ENCODE measurements around the gene RTL1.
A peak's percentile ranks its signal among the peaks of the same experiment; 100 is the strongest.

Gene RTL1

GRCh38 chr14:100903672-100904185 is at the start of gene RTL1:
TSS of gene RTL1 (minus strand) at chr14:100903722. CDS start at chr14:100884788, 18,934 bp downstream.
- no peak for DNase-seq

- no peak for DNase-seq
These were observed 46.5 kb upstream of the RTL1 start for GRCh38 chr14:100950024-100950423.

GRCh38 chr14:100944052-100944451 is 40.5 kb upstream of the RTL1 start:
- no peak for DNase-seq

GRCh38 chr14:100930270-100930669 is 26.7 kb upstream of the RTL1 start:
- no peak for DNase-seq

- DNase-seq: no peak
These were observed 12.0 kb upstream of the RTL1 start for GRCh38 chr14:100915560-100915959.

GRCh38 chr14:100914597-100915021 is 11.1 kb upstream of the RTL1 start:
- no peak for DNase-seq

- DNase-seq: no peak
These were observed 8.3 kb upstream of the RTL1 start for GRCh38 chr14:100911665-100912316.

- no peak for DNase-seq
These were observed 7.6 kb upstream of the RTL1 start for GRCh38 chr14:100910888-100911664.

GRCh38 chr14:100909439-100909838 is 5.9 kb upstream of the RTL1 start:
- no peak for DNase-seq

GRCh38 chr14:100907240-100907639 is 3.7 kb upstream of the RTL1 start:
- DNase-seq: no peak

- DNase-seq: no peak
These were observed 2.9 kb upstream of the RTL1 start for GRCh38 chr14:100906420-100906819.

GRCh38 chr14:100905166-100905565 is 1.6 kb upstream of the RTL1 start:
- DNase-seq: no peak

GRCh38 chr14:100904307-100905087 is 975 bp upstream of the RTL1 start:
- no peak for DNase-seq

- DNase-seq: no peak
These were observed 421 bp downstream of the RTL1 start for GRCh38 chr14:100903134-100903468.

- DNase-seq: no peak
These were observed 1.0 kb downstream of the RTL1 start for GRCh38 chr14:100902295-100903133.

GRCh38 chr14:100901391-100902183 is 1.9 kb downstream of the RTL1 start:
- DNase-seq: no peak

GRCh38 chr14:100900837-100901390 is 2.6 kb downstream of the RTL1 start:
- DNase-seq: peak; percentile 43

- DNase-seq: no peak
These were observed 3.4 kb downstream of the RTL1 start for GRCh38 chr14:100899884-100900771.

- DNase-seq: no peak
These were observed 4.3 kb downstream of the RTL1 start for GRCh38 chr14:100898935-100899883.
